Measurements from ENCODE around the gene ITIH4.

The ITIH4 gene

GRCh38 chr3:52830535-52831258 is at the start of gene ITIH4:
Gene ITIH4, minus strand, starts transcription at chr3:52830672. Its CDS starts 30 bp downstream, at chr3:52830642.
- FAIRE-seq: no peak

GRCh38 chr3:52880047-52880446 is 49.6 kb upstream of the ITIH4 start:
- FAIRE-seq: no peak

- no peak for FAIRE-seq
Measured at GRCh38 chr3:52879581-52879980, 49.1 kb upstream of the ITIH4 start.

GRCh38 chr3:52879090-52879489 is 48.6 kb upstream of the ITIH4 start:
- no peak for FAIRE-seq

DNA sequence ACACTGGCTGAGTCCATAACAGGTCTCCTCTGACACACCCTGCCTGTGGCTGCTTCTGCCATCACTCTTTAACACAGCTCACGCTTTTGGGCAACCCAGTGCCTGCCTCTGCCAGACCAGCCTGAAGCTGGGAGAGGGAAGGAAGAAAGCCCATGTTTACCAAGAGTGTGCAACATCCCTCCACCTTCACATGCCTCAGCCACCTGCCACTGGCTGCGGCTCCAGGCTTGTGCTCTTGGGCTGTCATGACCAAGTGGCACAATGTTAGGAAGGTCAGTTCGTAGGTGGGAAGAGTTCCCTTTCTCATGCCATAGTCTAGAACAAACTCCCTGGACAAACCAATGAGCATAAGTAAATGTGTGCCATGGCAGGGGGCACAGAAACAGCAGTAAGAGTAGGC is 46.6 kb upstream of the ITIH4 start:
- FAIRE-seq: no peak

- FAIRE-seq: no peak
Measured at GRCh38 chr3:52874864-52875587, 44.6 kb upstream of the ITIH4 start.

GRCh38 chr3:52874160-52874701 is 43.8 kb upstream of the ITIH4 start:
- no peak for FAIRE-seq

DNA sequence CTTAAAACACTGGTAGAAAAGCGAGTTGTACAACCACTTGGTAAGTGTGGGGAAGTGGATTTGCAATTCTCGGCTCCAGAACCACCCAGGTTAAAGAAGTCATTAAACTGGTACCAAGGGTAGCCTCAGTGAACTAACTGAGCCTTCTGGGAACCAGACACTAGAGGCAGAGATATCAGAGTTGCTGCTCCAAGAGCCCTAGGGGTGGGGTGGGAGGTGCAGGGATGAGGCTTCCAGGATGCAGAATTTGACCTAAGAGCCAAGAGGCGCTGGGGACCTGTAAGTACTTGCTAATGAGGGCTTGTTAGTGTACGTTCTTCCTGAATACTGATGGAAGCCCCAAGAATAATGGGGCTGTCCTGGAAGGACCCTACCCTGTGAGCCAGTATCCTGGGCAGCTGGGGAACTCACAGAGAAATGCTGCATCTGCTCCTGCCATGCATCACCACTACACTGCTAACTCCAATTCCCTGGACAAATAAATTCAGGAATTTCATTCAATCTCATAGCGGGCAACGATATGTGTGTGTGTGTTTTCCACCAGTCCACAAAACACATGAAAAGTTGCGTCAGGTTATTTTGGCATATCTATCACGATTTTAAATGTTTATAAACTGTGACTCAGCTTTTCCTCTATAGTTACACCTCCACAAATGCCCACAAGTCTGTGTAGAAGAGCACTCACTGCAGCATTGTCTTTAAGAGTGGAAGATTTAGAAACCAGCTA is 43.1 kb upstream of the ITIH4 start:
- FAIRE-seq: no peak

DNA sequence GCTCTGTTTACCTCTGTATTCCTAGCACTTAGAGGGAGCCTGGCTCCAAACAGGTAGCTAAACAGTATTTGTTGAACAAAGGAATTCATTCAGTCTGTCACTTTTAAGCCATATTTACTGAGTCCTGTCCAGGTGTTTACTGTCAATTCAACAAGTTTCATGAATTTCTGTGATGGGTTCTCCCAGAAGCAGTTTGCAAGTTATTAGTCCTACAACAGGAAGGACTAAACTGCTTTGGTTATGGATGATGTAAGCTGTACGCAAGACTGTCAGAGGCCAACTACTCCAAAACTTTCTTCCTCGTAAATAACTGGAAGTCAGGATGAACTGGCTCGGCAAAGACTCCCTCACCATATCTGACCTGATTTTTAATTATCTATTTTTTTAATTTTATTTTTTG is 41.8 kb upstream of the ITIH4 start:
- no peak for FAIRE-seq

- FAIRE-seq: no peak
Measured at GRCh38 chr3:52871761-52872160, 41.3 kb upstream of the ITIH4 start.

DNA sequence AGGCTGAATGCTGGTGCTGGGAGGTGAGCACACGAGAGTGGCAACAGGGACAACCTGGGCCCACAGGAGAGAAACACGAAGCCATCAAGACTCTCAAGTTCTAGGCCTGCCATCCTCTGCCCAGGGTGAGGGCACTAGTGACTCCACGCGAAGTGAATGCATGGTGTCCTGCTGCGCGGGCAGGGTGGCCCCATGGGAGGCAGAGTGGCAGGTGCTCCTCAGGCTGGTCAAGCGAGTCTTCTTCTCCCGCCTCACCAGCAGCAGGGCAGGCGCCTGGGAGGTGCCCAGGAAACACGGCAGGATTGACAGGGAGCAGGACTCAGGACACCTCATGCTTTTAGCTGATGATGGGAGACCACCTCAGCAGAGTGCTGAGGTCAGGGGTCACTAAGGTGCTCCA is 40.0 kb upstream of the ITIH4 start:
- no peak for FAIRE-seq

DNA sequence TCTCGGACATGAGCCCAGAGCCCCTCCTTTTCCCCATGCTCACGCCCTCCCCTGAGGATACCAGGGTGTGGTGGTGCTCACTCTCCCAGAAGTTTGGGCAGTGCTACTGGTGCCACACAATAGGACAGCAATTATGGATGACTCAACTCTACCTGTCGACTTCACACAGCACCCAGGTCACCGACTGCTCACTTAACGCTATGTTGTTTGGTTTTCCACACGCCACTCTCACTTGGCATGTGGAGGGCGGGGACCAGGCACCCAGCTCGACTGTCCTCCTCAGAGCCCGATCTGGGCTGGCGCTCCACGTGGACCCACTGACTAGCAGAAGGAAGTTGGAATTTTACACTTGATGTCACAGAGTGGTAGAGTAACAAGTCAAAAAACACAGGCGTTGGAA is 36.0 kb upstream of the ITIH4 start:
- no peak for FAIRE-seq

- FAIRE-seq: no peak
Measured at GRCh38 chr3:52865994-52866393, 35.5 kb upstream of the ITIH4 start.

- no peak for FAIRE-seq
Measured at GRCh38 chr3:52860424-52860768, 29.9 kb upstream of the ITIH4 start.

DNA sequence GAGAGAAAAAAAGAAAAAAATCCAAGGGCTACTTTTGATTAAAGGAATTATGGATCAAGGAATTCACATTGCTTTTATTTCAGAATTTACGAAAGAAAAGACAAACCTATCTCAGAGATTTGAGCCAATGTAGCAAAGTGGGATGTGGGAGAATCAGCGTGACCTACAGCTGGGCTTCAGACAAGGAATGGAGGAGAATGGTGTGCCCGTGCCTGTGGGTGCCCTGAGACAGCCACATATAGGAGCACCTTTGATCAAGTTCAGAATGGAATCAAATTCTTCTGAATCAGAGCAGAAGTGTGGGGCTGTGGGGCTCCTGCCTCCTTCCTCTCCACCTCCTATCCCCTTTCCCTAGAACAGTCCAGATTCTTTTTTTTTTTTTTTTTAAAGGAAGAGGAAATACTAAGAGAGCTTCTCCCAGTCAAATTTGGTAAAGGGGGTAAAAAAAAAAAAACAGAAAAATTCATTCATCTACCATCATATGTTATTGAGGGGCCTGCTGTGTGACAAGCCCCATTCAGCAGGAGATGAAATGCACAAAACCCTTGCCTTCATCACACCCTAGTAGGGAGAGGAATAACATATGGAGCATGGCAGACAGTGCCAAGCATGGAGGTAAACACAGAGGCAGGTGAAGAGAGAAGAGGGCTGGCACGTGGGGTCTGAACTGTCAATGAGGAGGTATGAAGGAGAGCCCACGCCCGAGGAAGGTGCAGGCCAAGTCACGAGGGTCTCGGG is 29.4 kb upstream of the ITIH4 start:
- no peak for FAIRE-seq

- no peak for FAIRE-seq
Measured at GRCh38 chr3:52857864-52858263, 27.4 kb upstream of the ITIH4 start.

DNA sequence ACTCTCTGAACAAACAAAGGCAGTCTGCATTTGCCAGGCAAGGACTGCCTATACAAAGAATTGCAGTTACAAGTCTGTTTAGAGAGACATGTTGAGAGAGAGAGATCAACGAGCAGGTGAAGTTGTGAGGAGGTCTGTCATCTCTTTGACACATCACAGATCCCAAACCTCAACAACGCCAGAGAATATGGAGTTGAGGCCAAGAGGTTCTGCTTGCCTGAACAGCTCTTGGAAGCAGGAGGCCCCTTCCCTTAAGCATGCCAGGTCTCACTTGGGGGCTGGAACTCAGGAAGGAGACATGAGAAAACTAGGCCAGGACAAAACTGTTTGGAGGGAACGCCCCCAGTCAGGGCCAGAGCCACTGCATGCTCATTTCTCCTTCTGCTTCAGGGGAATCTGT is 26.7 kb upstream of the ITIH4 start:
- no peak for FAIRE-seq

DNA sequence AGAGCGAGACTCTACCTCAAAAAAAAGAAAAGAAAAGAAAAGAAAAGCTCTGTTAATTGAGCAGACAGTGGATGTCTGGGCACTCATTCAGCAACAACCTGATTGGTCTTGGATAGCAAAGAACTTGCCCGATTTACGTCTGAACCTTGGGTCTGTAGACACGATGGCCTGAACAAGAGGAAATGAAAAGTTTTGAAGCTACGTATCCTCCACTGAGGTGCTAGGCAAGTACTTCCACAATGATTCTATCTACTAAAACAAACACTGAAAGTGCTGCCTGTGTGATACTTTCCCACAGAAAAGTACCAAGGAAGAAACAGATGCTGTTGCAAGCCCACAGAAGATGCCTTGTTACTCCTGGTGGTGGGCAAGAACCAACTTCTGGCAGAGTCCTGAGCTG is 26.2 kb upstream of the ITIH4 start:
- no peak for FAIRE-seq

- no peak for FAIRE-seq
Measured at GRCh38 chr3:52854013-52854412, 23.5 kb upstream of the ITIH4 start.

GRCh38 chr3:52852419-52852818 is 21.9 kb upstream of the ITIH4 start:
- FAIRE-seq: no peak

DNA sequence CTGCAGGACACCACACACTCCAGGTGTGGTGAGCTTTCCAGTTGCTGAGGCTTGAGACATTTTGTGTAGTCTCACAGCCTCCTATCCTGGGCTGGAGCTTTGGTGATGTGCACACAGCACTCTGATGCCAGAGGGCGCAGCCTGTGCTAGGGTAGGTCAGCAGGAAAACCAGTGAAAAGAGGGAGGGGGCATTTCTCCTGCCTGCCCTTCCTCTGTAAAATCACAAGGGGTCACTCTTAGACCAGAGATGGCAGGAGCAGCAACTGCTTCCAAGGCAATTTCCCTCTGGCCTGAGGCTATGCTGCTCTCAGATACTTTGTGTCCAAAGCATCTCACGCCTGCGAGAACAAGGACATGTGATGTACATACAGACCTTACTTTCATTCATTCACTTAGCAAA is 20.9 kb upstream of the ITIH4 start:
- no peak for FAIRE-seq

DNA sequence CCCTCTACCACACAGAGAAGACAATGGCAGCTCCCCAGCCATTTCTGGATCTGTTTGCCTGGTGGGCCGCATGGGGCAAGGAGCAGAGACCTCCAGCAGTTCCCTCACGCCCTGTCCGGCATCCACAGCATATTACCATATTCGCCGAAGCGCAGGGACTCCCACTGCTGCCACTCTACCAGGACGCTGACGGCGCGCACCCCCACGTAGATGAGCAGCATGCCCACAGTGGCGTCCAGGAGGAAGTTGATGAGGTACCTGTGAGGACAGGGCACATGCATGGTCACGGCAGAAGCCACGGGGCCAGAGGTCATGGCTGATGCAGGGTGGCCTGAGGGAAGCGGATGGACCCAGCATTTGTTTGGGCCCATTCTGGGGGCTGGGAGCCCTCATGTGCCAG is 19.2 kb upstream of the ITIH4 start:
- no peak for FAIRE-seq

DNA sequence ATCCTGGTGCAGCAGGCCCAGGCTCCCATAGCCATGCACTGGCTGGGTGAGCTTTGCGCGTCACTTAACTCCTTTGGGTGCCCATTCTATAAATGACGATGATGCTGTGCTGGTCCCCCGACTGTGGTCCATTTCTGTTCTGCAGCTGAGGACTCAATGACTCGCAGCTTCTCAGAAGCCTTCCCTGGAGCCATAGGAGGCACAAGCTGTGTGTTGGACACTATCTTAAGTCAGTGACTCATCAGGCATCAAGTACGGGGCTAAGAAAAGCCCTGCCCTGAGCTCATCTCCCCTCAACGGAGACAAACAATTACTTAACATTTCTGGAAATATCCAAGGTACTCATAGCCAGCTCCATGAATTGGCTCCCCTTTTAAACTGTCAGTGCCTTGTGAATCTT is 18.1 kb upstream of the ITIH4 start:
- FAIRE-seq: no peak

Measured in colon (tissue), 2 donors.